Endothelial cell of umbilical vein (primary cell): ENCODE data around the gene DDX54.

ENCODE experiments used
- EZH2 ChIP-seq: IDR thresholded peaks from 2 replicates; pipeline ENCODE4 v1.6.1; 2012; ENCODE audit warnings: borderline replicate concordance, low read depth, mild to moderate bottlenecking, moderate library complexity, low read length, inconsistent platforms; ENCODE audit not compliant: severe bottlenecking
- JUN ChIP-seq: IDR thresholded peaks from 2 replicates; pipeline ENCODE4 v1.6.1; 2011; ENCODE audit warnings: borderline replicate concordance, low read depth; ENCODE audit not compliant: insufficient read length, insufficient read depth
- MYC ChIP-seq: IDR thresholded peaks from one replicate; pipeline ENCODE4 v1.6.1; 2011; ENCODE audit warnings: mild to moderate bottlenecking, low read depth, low read length
- POLR2A ChIP-seq: IDR thresholded peaks from 2 replicates; pipeline ENCODE4 v1.6.1; 2012; ENCODE audit warnings: low read depth, mild to moderate bottlenecking, control low read depth, low read length
- POLR2AphosphoS5 ChIP-seq: IDR thresholded peaks from 2 replicates; pipeline ENCODE4 v1.6.1; 2012; ENCODE audit warnings: low read depth, mild to moderate bottlenecking, control low read depth, low read length, moderate library complexity; ENCODE audit not compliant: insufficient read depth
- TF ChIP-seq, protein P1 (sequence below), 2 donors: IDR thresholded peaks; 1 replicate in 1 of 2; 2 replicates in 1 of 2; pipeline ENCODE4 v1.5.1; 2011; ENCODE audit warnings: low read length in 2 of 2, mild to moderate bottlenecking in 2 of 2, moderate library complexity in 2 of 2, control low read depth in 1 of 2, inconsistent platforms in 1 of 2, low read depth in 1 of 2; ENCODE audit not compliant: insufficient read depth in 1 of 2; ENCODE audit errors: extremely low read depth in 1 of 2

DNA sequence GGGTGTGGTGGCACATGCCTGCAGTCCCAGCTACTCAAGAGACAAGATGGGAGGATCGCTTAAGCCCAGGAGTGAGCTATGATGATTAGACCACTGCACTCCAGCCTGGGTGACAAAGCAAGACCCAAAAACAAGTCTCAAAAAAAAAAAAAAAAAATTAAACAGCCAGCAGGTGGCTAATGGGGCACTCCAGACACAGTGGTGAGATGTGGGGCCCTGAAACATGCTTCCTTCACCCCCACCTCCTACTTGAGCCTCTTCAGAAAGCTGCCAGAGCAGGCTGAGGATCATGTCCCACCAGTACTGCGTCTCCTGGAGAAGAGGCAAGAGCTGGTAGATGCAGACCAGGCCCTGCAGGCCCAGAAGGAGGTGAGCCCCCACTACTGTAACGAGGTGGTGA lies 33.6 kb downstream of the DDX54 start:
- TF ChIP-seq POLR2AphosphoS5 (no peak), EZH2 (no peak), MYC (no peak), POLR2A (no peak), JUN (no peak)
- TF ChIP-seq, protein P1, sequence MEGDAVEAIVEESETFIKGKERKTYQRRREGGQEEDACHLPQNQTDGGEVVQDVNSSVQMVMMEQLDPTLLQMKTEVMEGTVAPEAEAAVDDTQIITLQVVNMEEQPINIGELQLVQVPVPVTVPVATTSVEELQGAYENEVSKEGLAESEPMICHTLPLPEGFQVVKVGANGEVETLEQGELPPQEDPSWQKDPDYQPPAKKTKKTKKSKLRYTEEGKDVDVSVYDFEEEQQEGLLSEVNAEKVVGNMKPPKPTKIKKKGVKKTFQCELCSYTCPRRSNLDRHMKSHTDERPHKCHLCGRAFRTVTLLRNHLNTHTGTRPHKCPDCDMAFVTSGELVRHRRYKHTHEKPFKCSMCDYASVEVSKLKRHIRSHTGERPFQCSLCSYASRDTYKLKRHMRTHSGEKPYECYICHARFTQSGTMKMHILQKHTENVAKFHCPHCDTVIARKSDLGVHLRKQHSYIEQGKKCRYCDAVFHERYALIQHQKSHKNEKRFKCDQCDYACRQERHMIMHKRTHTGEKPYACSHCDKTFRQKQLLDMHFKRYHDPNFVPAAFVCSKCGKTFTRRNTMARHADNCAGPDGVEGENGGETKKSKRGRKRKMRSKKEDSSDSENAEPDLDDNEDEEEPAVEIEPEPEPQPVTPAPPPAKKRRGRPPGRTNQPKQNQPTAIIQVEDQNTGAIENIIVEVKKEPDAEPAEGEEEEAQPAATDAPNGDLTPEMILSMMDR (IDR thresholded peaks at IDR 0.05; ENCODE audit: extremely low read depth in 1 of 2, insufficient read depth in 1 of 2, low read depth in 1 of 2, low read length in 2 of 2) = no peak
